GM12873 (cell line): ENCODE data around the gene PREP.

Source experiments
- CTCF ChIP-seq: IDR thresholded peaks from 2 replicates; pipeline ENCODE4 v1.5.1; 2012; ENCODE audit warnings: low read depth, mild to moderate bottlenecking, moderate library complexity, low read length, control low read depth; ENCODE audit not compliant: insufficient read depth; ENCODE audit errors: missing control alignments

PREP gene

GRCh38 chr6:105433723-105434122 lies 30.8 kb upstream of the PREP start:
- no peak for TF ChIP-seq CTCF

GRCh38 chr6:105432797-105433196 lies 29.9 kb upstream of the PREP start:
- no peak for TF ChIP-seq CTCF

- TF ChIP-seq CTCF: peak; percentile 54
These were observed 28.3 kb upstream of the PREP start for GRCh38 chr6:105431226-105431625.

- TF ChIP-seq CTCF: no peak
These were observed 27.8 kb upstream of the PREP start for GRCh38 chr6:105430685-105431084.

- no peak for TF ChIP-seq CTCF
These were observed 26.8 kb upstream of the PREP start for GRCh38 chr6:105429676-105430075.

- no peak for TF ChIP-seq CTCF
These were observed 25.6 kb upstream of the PREP start for GRCh38 chr6:105428342-105428957.

GRCh38 chr6:105424175-105424783 lies 21.4 kb upstream of the PREP start:
- TF ChIP-seq CTCF: peak; percentile 75
